ENCODE results near the gene LEAP2. TPM values are rescaled to one million over a fixed set of nuclear protein-coding genes. Genes with fewer than 3 reads are reported as not detected.

The LEAP2 gene
- total and polyA plus RNA-seq, 2 of the 8 experiments (the other 6 are each of a cell fraction or from before 2014, with no cell fraction given): 1.8 to 2.9 TPM

GRCh38 chr5:132901730-132902129, 28.3 kb downstream of the LEAP2 start:
- H3K9me3 ChIP-seq (ENCODE audit: insufficient read depth in 2 of 2, low read depth in 1 of 2, low read length in 1 of 2): no peaks in the 10 kb centered on the region
- no peak overlapping the region for H2BK5ac ChIP-seq (ENCODE audit: low read depth, low read length)
- no peak overlapping the region for H4K5ac ChIP-seq (ENCODE audit: insufficient read length, low read depth, low read length)
- no peak overlapping the region for H2BK120ac ChIP-seq (replicated peaks; ENCODE audit: low read depth, low read length)
- FAIRE-seq (no peak), DNase-seq (ENCODE audit: low read depth in 1 of 2, low spot score in 2 of 2) (no peak)
- WGBS, 2 experiments (ENCODE audit: extremely low coverage in 1 of 2, insufficient coverage in 1 of 2, insufficient read length in 1 of 2, insufficient replicate concordance in 2 of 2, low coverage in 1 of 2, low lambda C conversion rate in 2 of 2, missing lambda C conversion rate in 1 of 2): 88% methylated on average over 3 of the region's 3 CpGs; no CpG with 5 or more reads in 1 of the 2 experiments
- H4K91ac ChIP-seq (replicated peaks; ENCODE audit: insufficient read length, low read length): no peak overlapping the region
- H3K4ac ChIP-seq (replicated peaks; ENCODE audit: insufficient read length, low read depth, low read length): no peak overlapping the region
- no peak overlapping the region for H2AK5ac ChIP-seq (ENCODE audit: low read depth, low read length)
- no peak overlapping the region for H2BK12ac ChIP-seq (ENCODE audit: low read depth, low read length)
- no peak overlapping the region for H3K14ac ChIP-seq (ENCODE audit: insufficient read length)
- no peak overlapping the region for H3K23ac ChIP-seq (ENCODE audit: insufficient read length)
- H3K4me2 ChIP-seq (ENCODE audit: insufficient read depth in 1 of 2, low read depth in 2 of 2, low read length in 2 of 2): no peak overlapping the region
- no peak overlapping the region for H2BK15ac ChIP-seq (ENCODE audit: low read length)
- H2AFZ ChIP-seq (ENCODE audit: low read length): no peak overlapping the region
- no peaks in the 10 kb centered on the region; the same call in 1 of the 2 replicates for H3K79me1 ChIP-seq (ENCODE audit: low read depth, low read length)
- ChIA-PET CTCF (ENCODE audit: partially characterized antibody) (interaction anchor here (0.6 to 1.3 kb wide), 3 partner anchors 24 to 458 kb away, joined by 3 to 4 read pairs (median 3); no protein-coding TSS in a partner anchor), POLR2A (ENCODE audit: partially characterized antibody) (no interaction called here)
- H3K27me3 ChIP-seq (replicated peaks in 1 of 4; ENCODE audit: control insufficient read depth in 3 of 4, extremely low read depth in 1 of 4, insufficient read depth in 3 of 4, low read length in 3 of 4): no peaks in the 10 kb centered on the region
- H3K27ac ChIP-seq (ENCODE audit: low read depth, low read length): no peak overlapping the region
- no peak overlapping the region for H3K18ac ChIP-seq (ENCODE audit: extremely low read depth, low read length)
- peaks cover 0 to 3% of the 10 kb centered on the region in 2 experiments for H4K20me1 ChIP-seq (replicated peaks in 1 of 2; ENCODE audit: control insufficient read depth in 1 of 2, insufficient read depth in 2 of 2, low read length in 2 of 2)
- H3K56ac ChIP-seq (replicated peaks; ENCODE audit: insufficient read length, low read depth, low read length): no peak overlapping the region
- H3K9ac ChIP-seq (replicated peaks in 1 of 4; ENCODE audit: extremely low read depth in 1 of 4, low read depth in 3 of 4, low read length in 3 of 4): no peak overlapping the region
- no peaks in the 10 kb centered on the region for H3K79me2 ChIP-seq (ENCODE audit: control insufficient read depth in 1 of 2, insufficient read depth in 2 of 2, low read length in 2 of 2)
- peaks cover 10 to 28% (median 20%) of the 10 kb centered on the region in 4 experiments; a peak in 7 of 8 replicates for H3K36me3 ChIP-seq (ENCODE audit: control insufficient read depth in 2 of 4, insufficient read depth in 4 of 4, low read length in 3 of 4)
- no peaks in the 10 kb centered on the region for H3K4me1 ChIP-seq (replicated peaks in 1 of 4; ENCODE audit: control insufficient read depth in 3 of 4, insufficient read depth in 4 of 4, low read length in 3 of 4)
- H3K4me3 ChIP-seq (ENCODE audit: extremely low read depth in 1 of 4, insufficient read depth in 2 of 4, low read depth in 3 of 4, low read length in 4 of 4): no peak overlapping the region
- H3K23me2 ChIP-seq (ENCODE audit: low read depth, low read length): no peaks in the 10 kb centered on the region
- no peak overlapping the region for H2BK20ac ChIP-seq (ENCODE audit: low read length)
- H4K8ac ChIP-seq (ENCODE audit: extremely low read depth, insufficient read depth, low read length): no peak overlapping the region
- no peak for TF ChIP-seq HDAC2 (IDR thresholded peaks at IDR 0.05; ENCODE audit: borderline replicate concordance in 1 of 2, low read depth in 2 of 2, low read length in 2 of 2)
- no peak for TF ChIP-seq SIRT6 (IDR thresholded peaks at IDR 0.05; ENCODE audit: low read length)
- TF ChIP-seq, protein P1, sequence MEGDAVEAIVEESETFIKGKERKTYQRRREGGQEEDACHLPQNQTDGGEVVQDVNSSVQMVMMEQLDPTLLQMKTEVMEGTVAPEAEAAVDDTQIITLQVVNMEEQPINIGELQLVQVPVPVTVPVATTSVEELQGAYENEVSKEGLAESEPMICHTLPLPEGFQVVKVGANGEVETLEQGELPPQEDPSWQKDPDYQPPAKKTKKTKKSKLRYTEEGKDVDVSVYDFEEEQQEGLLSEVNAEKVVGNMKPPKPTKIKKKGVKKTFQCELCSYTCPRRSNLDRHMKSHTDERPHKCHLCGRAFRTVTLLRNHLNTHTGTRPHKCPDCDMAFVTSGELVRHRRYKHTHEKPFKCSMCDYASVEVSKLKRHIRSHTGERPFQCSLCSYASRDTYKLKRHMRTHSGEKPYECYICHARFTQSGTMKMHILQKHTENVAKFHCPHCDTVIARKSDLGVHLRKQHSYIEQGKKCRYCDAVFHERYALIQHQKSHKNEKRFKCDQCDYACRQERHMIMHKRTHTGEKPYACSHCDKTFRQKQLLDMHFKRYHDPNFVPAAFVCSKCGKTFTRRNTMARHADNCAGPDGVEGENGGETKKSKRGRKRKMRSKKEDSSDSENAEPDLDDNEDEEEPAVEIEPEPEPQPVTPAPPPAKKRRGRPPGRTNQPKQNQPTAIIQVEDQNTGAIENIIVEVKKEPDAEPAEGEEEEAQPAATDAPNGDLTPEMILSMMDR (IDR thresholded peaks at IDR 0.05; ENCODE audit: control extremely low read depth in 1 of 3, insufficient read depth in 1 of 3, low read depth in 1 of 3, low read length in 3 of 3): no peak
- TF ChIP-seq ZNF274 (IDR thresholded peaks at IDR 0.05; ENCODE audit: borderline replicate concordance, extremely low read depth, low read length): no peak
- no peak for TF ChIP-seq SIX5 (IDR thresholded peaks at IDR 0.05; ENCODE audit: low read depth, low read length)
- no peak for TF ChIP-seq RBBP5 (IDR thresholded peaks at IDR 0.05; ENCODE audit: borderline replicate concordance, low read depth, low read length)
- no peak for TF ChIP-seq SP2 (IDR thresholded peaks at IDR 0.05; ENCODE audit: low read length)
- TF ChIP-seq BRCA1 (IDR thresholded peaks at IDR 0.05; ENCODE audit: low read depth, low read length): no peak
- no peak for TF ChIP-seq CREB1 (IDR thresholded peaks at IDR 0.05)
- no peak for TF ChIP-seq EGR1 (IDR thresholded peaks at IDR 0.05; ENCODE audit: borderline replicate concordance, low read depth, low read length)
- TF ChIP-seq SIN3A (conservative IDR thresholded peaks at IDR 0.05 in 1 of 2, IDR thresholded peaks at IDR 0.05 in 1 of 2; ENCODE audit: low read depth in 1 of 2, low read length in 2 of 2): no peak
- TF ChIP-seq EZH2 (IDR thresholded peaks at IDR 0.05; ENCODE audit: low read depth, low read length, severe bottlenecking): no peak

Measured in H1 (cell line).